HG02571 (cell line): ENCODE measurements around the gene NCOA1.
"Not testable (repeated sequence)": the region's sequence is repeated elsewhere in the genome, so short reads cannot be mapped to it uniquely, and the experiment has no call there.

Experiments used
- ATAC-seq: cut with Tn5 transposase; IDR thresholded peaks from one replicate; pipeline ENCODE4 v1.9.1; 2021; ENCODE audit warnings: mild to moderate bottlenecking, moderate library complexity; ENCODE audit not compliant: unreplicated experiment

NCOA1 gene

DNA sequence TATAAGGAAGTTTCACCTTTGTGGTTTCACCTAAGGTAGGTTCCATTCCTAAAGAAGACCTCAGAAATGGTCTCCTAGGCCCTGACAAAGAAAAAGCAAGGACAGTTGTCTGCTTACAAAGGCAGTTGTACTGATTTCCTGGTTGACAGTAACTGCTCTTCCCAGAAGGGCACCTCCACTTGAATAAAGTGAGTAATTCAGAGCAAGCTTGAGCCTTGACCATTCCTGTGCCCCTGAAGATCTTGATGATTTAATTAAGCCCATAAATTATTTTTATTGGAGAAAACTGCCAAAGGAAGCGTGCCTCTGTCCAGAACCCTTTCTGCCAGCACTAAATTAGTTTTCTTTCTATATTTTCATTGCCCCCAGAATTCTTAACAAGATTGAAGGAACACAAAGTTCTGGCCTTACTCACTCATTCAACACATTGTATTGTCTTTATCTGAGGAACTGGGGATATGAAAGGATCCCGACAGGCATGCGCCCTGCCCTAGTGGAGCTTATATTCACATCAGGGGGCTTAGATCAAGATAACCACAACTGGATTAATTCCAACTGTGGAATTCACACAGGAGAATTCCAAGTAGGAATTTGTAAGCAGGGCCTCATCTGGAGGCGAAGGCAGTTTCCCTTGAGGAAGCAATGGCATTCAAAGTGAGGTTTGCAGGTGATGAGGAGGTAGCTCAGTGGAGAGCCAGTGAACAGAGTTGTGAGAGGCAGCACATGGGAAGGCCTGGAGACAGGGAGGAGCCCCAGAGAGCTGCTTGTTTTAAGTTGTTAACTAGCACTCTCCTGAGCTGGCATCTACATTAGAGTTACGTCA lies 280.9 kb downstream of the NCOA1 start:
- ATAC-seq = no peak

DNA sequence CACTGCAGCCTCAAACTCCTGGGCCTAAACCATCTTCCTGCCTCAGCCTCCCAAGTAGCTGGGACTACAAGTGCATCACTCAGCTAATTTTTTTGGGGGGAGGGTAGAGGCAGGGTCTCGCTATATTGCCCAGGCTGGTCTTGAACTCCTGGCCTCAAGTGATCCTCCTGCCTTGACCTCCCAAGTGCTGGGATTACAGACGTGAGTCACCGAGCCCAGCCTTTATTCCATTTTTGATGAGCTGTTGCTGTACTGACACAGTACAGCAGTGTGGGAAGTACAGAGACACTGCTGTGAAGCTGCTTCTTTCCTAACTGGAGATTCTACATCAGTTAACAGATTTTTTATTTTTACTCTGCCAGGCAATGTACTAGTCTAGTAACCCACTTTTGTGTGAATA lies 283.3 kb downstream of the NCOA1 start:
- ATAC-seq = no peak

DNA sequence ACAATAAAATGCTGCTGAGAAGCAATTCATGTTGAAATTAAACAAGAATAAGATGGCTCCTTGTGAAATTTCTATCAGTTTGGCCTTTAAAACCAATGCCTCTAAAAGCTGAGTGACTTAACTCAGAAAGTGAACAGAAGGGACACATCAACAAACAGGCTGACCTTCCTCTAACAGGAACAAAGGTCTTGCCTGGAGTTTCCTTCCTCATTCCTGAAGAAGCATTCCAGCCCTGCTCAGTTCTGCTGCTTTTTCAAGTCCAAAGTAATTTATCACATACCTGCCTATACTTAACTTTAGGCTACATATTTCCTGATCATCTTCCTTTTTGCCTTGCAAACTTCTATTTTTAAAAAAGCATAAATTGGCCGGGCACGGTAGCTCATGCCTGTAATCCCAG lies 288.1 kb downstream of the NCOA1 start:
- no peak for ATAC-seq

DNA sequence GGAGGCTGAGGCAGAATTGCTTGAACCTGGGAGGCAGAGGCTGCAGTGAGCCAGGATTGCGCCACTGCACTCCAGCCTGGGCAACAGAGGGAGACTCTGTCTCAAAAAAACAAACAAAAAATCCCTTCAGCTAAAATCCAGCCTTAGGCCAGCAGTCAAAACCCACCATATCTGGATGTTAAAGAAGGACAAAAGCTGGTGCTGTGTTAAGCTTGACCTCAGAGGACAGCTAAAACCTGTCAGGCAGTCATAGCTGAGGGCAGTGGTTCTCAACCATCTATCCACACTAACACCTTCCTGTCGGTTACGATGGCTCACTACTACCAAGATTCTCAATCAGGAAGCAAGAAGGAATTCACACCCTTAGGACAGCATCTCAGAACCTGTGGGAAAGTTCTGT lies 292.6 kb downstream of the NCOA1 start:
- ATAC-seq = no peak

DNA sequence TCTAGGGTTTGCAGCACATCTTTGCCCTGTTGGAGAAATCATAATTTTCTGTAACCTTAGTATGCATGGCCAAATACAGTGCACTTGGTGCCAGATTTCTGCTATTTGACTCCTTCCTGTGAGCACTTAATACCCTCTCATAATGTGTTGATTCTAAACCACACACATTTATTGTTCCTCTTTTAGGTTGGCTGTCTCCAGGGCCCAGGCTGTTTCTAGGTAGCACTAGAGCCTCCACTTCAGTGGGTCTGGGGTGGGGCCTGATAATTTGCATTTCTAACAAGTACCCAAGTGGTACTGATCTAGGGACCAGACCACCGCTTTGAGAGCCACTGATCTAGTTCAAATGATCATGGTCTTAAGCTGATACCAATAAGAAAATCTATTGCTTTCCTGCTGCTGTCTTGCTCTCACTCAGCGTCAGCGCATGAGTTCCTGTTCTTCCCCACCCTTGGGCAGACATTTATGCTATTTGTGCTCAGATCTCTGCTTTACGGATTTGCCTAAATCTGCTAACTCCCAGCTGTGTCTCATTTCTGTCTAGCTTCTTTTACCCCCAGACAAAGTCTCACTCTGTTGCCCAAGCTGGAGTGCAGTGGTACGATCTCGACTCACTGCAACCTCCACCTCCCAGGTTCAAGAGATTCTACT lies 294.7 kb downstream of the NCOA1 start:
- ATAC-seq = peak; percentile 63

DNA sequence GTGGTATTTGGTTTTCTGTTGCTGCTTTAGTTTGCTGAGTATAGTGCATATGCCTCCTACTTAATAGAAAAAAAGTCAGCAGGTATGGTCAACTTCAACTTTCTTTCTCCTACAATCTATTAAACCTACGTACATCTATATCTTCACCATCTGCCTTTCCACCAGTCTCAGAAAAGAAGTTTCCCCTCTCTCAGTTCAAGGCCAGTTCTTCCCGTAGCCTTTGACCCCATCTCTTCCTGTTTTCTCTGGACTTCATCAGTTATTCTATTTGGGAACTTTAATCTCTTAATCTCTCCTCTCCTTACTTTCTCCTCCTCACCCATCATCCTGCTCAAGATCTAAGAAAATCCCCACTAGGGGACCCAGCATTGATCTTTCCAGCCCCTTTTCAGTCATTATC lies 296.5 kb downstream of the NCOA1 start:
- ATAC-seq = no peak

DNA sequence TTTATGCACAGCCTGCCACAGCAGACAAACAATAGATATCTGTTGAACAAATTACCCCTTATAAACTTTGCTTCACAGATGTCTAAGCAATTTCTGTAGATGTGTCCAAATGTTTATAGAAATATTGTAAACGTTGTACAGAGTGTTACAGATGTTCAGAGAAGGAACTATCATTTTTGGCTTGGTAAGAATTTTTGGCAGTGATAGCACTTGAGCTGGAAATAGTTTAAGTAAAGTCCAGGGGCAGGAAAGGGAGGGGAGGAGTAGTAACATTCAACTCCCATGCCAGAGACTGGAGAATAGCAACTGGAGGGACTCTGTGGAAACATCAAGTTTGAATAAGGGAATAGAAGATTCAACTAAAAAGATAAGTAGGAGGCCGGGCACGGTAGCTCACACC lies 297.8 kb downstream of the NCOA1 start:
- ATAC-seq = no peak

DNA sequence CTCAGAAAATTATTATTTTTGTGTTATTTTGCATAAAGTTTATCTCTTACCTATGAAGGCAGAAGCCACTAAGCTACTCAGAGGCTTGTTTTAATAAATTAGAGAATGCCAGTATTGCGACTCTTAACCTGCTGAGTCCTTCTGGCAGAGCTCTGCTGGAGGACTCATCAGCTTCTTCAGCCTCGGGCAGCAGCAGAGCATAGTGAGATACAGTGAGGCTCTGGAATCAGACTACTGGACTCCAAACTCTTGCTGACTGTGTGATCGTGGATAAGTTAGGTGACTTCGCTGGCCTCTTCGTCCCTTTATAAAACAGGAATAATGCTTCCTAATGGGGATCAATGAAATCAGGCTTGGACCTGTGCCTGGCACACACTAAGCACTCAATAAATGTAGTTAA lies 300.4 kb downstream of the NCOA1 start:
- no peak for ATAC-seq

DNA sequence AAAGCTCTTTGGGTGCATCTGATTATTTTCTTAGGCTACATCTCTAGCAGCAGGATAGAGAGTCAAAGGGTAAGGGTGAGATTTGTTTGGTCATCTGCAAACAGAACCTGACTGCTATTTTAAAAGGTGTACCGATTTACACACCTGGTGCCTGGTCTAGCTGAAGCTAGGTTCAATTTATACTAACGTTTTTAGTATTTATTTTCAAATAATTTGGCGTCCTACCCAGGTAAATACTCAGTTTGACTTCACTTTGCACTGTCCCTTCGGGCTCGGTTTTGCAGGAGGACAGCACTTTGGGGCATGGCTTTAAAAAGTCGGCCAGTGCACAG lies 301.5 kb downstream of the NCOA1 start:
- no peak for ATAC-seq

DNA sequence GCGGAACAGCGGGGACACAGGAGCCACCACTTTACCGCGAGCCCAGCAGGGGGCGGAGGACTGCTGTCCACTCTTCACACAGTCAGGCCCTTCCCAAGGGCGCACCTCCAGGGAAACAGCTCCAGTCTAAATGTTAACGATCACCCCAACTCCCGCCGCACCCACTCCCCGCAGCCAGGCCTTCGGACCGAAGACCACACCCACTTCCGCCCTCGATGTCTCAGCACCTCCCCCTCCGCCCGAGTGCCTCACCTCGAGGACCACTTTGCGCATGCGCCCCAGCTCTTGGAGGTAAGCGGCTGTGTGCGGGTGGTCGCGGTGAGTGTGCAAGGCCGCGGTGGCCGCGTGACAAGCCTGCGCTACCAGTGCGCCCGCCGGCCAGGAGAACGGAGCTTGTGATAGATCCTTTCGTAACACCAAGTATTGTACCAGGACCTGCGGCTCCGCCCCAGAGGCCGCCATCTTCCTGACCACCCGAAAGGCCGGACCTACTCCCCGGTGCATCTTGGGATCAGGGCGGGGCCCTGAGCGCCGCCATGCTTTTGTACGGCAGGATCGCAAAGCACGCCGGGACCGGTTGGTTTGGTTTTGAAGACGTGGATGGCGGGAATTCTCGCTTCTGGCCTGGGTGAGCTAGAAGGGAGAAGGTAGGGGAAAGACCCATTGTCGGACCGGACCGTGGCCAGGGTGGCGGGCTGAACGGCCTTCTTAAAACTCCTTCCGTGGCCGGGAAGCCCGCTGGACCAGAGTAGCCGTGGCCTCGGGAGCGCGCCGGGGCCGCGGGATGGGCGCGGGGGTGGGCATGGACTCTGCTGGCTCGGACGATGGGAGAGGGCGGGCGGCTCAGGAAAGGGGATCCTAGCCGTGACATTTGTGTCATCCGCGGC lies 302.1 kb downstream of the NCOA1 start, which contains the start of the genes CENPO and PTRHD1:
TSS of gene CENPO (plus strand) at position 552 of the 887 bp plus-strand sequence. CDS start 495 bp downstream, outside the sequence.
TSS of gene PTRHD1 (minus strand) at position 518 of the 887 bp plus-strand sequence. CDS start at position 504, 14 bp downstream.
- peak; percentile 95 for ATAC-seq

DNA sequence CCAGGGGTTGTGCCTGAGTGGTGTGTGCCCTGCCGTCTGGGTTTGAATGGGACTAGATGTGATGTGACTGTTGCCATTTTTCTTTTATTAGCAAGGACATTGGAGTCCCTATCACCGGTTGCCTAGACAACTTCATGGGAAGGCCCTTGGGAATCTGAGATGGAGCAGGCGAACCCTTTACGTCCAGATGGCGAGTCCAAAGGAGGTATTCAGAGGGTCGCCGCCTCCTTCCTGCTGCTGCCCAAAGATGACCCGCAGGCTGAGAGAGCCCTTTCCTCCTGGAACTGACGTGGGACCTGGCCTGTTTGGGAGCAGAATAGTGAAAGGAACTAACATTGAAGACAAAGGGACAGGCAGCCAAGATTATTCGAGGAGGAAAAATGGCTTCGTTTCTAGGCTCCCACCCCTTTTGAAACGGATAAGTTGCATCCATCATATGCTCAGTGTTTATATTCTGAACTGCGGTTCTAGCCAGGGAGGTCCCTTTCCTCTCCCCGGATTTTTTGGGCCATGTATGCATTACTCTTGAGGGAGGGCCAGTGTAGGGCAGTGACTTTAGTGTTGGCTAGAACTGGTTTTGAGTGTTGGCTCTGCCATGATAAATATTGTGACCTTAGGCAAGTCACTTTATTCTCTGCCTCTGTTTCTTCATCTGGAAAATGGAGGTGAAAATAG lies 302.8 kb downstream of the NCOA1 start:
- no peak for ATAC-seq

DNA sequence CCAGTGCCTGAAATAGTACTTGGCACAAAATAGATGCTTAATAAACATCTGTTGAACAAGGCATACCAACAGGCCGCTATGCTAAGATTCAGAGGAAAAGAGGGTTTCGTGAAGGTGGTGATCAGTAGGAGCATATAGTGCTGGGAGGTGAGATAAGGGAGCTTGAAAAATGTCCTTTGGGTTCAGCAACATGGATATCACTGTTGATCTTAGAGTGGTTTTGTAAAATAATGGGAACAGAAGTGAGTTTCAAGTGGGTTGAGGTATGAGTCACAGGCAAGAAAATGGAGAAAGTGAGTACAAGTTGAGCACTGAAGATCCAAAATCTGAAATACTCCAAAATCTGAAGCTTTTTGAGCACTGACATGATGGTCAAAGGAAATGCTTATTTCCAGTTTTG lies 306.6 kb downstream of the NCOA1 start:
- no peak for ATAC-seq

DNA sequence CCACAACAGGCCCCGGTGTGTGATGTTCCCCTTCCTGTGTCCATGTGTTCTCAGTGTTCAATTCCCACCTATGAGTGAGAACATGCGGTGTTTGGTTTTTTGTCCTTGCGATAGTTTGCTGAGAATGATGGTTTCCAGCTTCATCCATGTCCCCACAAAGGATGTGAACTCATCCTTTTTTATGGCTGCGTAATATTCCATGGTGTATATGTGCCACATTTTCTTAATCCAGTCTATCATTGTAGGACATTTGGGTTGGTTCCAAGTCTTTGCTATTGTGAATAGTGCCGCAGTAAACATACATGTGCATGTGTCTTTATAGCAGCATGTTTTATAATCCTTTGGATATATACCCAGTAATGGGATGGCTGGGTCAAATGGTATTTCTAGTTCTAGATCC lies 309.4 kb downstream of the NCOA1 start:
- not testable (repeated sequence) for ATAC-seq

DNA sequence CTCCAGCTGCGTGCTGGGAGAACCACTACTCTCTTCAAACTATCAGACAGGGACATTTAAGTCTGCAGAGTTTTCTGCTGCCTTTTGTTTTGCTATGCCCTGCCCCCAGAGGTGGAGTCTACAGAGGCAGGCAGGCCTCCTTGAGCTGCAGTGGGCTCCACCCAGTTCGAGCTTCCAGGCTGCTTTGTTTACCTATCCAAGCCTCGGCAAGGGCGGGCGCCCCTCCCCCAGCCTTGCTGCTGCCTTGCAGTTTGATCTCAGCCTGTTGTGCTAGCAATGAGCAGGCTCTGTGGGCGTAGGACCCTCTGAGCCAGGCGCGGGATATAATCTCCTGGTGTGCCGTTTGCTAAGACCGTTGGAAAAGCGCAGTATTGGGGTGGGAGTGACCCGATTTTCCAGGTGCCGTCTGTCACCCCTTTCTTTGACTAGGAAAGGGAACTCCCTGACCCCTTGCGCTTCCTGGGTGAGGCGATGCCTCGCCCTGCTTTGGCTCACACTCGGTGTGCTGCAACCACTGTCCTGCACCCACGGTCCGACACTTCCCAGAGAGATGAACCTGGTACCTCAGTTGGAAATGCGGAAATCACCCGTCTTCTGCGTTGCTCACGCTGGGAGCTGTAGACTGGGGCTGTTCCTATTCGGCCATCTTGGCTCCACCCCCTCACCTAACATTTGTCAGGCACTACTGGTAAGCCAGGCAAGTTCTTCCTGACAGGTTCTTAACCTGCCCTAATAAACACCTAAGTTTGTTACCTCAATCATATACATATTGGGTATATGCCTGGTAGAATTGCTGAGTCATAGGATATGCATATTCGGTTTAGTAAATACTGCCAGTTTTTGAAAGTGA lies 315.0 kb downstream of the NCOA1 start:
- ATAC-seq = not testable (repeated sequence)

DNA sequence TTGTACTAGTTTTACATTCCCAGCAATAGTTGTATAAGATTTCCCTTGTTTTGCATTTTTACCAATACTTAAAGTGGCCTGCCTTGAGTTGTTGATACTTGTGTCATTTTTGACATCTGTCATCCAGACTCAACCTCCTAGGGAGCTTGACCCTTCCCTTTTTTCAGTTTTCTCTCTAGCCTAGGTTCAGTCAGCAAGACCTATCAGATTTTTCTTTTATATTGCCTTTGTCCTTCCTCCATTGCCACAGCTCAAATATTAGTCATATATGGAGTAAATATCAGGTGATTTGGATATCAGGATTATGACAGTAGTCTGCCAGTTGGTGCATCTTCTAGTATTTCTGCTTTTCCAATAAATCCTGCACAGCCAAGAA lies 315.6 kb downstream of the NCOA1 start:
- ATAC-seq = no peak

DNA sequence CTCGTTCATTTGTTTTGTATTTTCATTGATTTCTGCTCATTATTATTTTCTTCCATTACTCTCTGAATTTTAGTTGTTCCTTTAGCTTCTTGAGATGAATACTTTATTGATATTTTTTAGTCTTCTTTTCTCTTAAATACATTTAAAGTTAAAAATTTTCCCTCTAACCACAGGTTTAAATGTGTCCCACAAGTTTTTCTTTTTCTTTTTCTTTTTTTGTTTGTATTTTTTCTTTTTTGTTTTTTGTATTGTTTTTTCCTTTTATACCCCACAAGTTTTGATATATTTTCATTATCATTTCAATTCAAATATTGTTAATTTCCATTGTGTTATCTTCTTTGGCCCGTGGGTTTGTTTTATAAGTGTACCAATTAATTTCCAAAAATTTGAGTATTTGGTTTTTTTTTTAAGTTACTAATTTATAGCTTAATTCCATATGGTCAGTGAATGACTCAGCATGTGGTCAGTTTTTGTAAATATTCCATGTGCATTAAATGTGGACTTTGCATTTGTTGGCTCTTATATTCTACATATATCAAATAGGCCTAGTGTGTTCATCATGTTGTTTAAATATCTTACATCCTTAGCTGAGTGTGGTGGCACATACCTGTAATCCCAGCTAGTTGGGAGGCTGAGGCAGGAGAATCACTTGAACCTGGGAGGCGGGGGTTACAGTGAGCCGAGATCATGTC lies 318.4 kb downstream of the NCOA1 start:
- ATAC-seq = no peak

DNA sequence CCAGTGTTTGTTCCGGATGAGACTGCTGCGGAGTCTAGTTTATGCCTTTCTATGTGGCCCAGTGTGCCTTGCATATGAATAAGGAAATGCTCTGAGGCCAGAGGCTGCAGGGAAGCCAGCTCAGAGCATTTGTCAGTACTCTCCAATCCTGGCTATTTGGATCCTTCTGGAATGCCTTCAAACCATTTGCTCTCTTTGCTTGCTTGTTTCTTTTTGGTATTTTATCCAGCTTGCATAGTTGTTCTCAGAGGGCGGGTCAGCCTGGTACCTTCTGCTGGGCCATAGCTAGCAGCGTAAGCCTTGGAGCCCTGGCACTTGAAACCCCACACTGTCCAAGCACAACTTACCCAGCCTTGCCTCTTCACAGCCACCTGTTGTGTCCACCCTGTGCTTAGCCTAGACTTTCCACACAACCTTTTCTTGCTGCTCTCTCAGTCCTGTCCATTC lies 322.7 kb downstream of the NCOA1 start:
- no peak for ATAC-seq

DNA sequence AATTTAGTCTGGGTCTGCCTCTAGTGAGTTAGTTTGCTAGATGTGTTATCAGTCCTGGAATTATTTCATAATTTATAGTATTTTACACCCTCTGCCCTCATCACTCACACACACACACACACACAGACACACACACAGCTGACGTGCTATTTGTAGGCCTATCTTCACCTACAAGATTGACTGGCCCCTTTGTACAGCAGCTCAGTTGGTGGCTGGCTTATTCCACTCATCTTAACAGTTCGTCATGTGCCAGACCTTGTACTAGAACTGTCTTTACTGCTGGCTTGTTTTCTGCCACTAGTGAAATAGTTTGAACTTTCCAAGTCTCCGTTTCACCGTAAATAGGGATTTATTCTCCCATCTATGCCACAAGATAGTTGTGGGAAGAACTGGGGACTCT lies 323.5 kb downstream of the NCOA1 start:
- no peak for ATAC-seq

DNA sequence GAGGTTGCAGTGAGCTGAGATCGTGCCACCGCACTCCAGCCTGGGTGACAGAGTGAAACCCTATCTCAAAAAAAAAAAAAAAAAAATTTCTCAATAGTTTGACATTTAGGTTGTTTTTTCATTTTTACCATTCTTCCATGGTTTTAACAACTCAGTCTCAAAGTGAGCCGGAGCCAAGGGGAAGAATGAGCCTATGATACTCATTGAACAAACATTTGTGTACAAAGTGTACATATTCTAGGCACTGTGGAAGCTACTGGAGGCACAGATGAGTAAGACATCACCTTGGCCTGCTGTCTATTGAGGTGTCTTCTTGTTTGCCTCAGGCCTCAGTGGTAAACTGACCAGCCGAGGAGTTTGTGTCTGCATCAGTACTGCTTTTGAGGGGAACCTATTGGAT lies 324.1 kb downstream of the NCOA1 start:
- no peak for ATAC-seq
